H1 (cell line): ENCODE data around the gene PDCD7. TPM values are rescaled to one million over a fixed set of nuclear protein-coding genes. Genes with fewer than 3 reads are reported as not detected.
A peak's percentile ranks its signal among the peaks of the same experiment; 100 is the strongest.

Experiments
- CTCF ChIA-PET: fragments of 300-600 bp; sonication (Branson Sonifier 250); formaldehyde crosslinking; loops from one replicate; lab custom pipeline; 2021; ENCODE audit not compliant: partially characterized antibody; lab: Charles Lee
- POLR2A ChIA-PET: fragments of 300-600 bp; sonication (Branson Sonifier 250); formaldehyde crosslinking; loops from one replicate; lab custom pipeline; 2021; ENCODE audit warnings: inconsistent platforms; ENCODE audit not compliant: partially characterized antibody; lab: Charles Lee
- DNase-seq, 2 experiments: peaks; one replicate each; pipeline versions ENCODE4 v3.0.0 to v3.0.0-alpha.2; 2010 to 2022; ENCODE audit warnings: low spot score in 2 of 2, low read depth in 1 of 2, mixed read lengths in 1 of 2
- FAIRE-seq: peaks from 2 replicates; lab custom pipeline; 2011; peaks lifted over from hg19 to GRCh38; lab: Jason Lieb, UNC
- H2AFZ ChIP-seq: 2 replicates; pipeline ENCODE4 v1.8.1; 2012; ENCODE audit warnings: low read length, inconsistent platforms
- H2AK5ac ChIP-seq: 2 replicates; pipeline ENCODE4 v1.6.1; 2013; ENCODE audit warnings: low read depth, low read length
- H2BK120ac ChIP-seq: replicated peaks from 2 replicates; pipeline ENCODE3; 2013; ENCODE audit warnings: low read depth, low read length, inconsistent platforms
- H2BK12ac ChIP-seq: 2 replicates; pipeline ENCODE4 v1.6.1; 2013; ENCODE audit warnings: low read depth, low read length
- H2BK15ac ChIP-seq: 2 replicates; pipeline ENCODE4 v1.6.1; 2013; ENCODE audit warnings: low read length
- H2BK20ac ChIP-seq: 2 replicates; pipeline ENCODE4 v1.6.1; 2013; ENCODE audit warnings: low read length
- H2BK5ac ChIP-seq: 2 replicates; pipeline ENCODE4 v1.6.1; 2013; ENCODE audit warnings: low read depth, low read length
- H3K14ac ChIP-seq: 2 replicates; pipeline ENCODE4 v1.6.1; 2013; ENCODE audit warnings: inconsistent platforms; ENCODE audit not compliant: insufficient read length
- H3K18ac ChIP-seq: 2 replicates; pipeline ENCODE4 v1.6.1; 2013; ENCODE audit warnings: low read length; ENCODE audit errors: extremely low read depth
- H3K23ac ChIP-seq: 2 replicates; pipeline ENCODE4 v1.6.1; 2013; ENCODE audit warnings: inconsistent platforms; ENCODE audit not compliant: insufficient read length
- H3K23me2 ChIP-seq: 2 replicates; pipeline ENCODE4 v1.6.1; 2013; ENCODE audit warnings: low read depth, low read length
- H3K27ac ChIP-seq: 2 replicates; pipeline ENCODE4 v1.6.1; 2011; ENCODE audit warnings: low read depth, low read length, inconsistent platforms
- H3K27me3 ChIP-seq, 4 experiments: replicated peaks in 1 of 4; 1 replicate in 1 of 4; 2 replicates in 3 of 4; pipeline versions ENCODE4 v1.6.1 to v1.8.1; 2011 to 2013; ENCODE audit warnings: low read length in 3 of 4, mild to moderate bottlenecking in 3 of 4, inconsistent platforms in 2 of 4, mixed read lengths in 2 of 4, moderate library complexity in 1 of 4; ENCODE audit not compliant: control insufficient read depth in 3 of 4, insufficient read depth in 3 of 4; ENCODE audit errors: extremely low read depth in 1 of 4
- H3K36me3 ChIP-seq, 4 experiments: 2 replicates each; pipeline versions ENCODE4 v1.6.1 to v1.8.1; 2011 to 2013; ENCODE audit warnings: mild to moderate bottlenecking in 4 of 4, low read length in 3 of 4, moderate library complexity in 2 of 4, control low read depth in 1 of 4, inconsistent platforms in 1 of 4; ENCODE audit not compliant: insufficient read depth in 4 of 4, control insufficient read depth in 2 of 4
- H3K4ac ChIP-seq: replicated peaks from 2 replicates; pipeline ENCODE3; 2013; ENCODE audit warnings: low read length, low read depth, mixed read lengths, inconsistent platforms; ENCODE audit not compliant: insufficient read length
- H3K4me1 ChIP-seq, 4 experiments: replicated peaks in 1 of 4; 1 replicate in 1 of 4; 2 replicates in 3 of 4; pipeline versions ENCODE4 v1.6.1 to v1.8.1; 2011 to 2013; ENCODE audit warnings: low read length in 3 of 4, inconsistent platforms in 2 of 4, mixed read lengths in 1 of 4; ENCODE audit not compliant: insufficient read depth in 4 of 4, control insufficient read depth in 3 of 4
- H3K4me2 ChIP-seq, 2 experiments: 2 replicates each; pipeline versions ENCODE4 v1.6.1 to v1.8.1; 2011 to 2013; ENCODE audit warnings: low read depth in 2 of 2, low read length in 2 of 2, control low read depth in 1 of 2, inconsistent platforms in 1 of 2, mild to moderate bottlenecking in 1 of 2; ENCODE audit not compliant: insufficient read depth in 1 of 2
- H3K4me3 ChIP-seq, 4 experiments: fragments of 200-600, 300-600 bp in 1 of 4; sonication (generic), shearing (Covaris generic), sonication (Bioruptor Twin) in 1 of 4; 2 replicates each; pipeline versions ENCODE4 v1.5.1 to v1.8.1; 2011 to 2016; ENCODE audit warnings: low read length in 4 of 4, low read depth in 3 of 4, control low read depth in 2 of 4, inconsistent platforms in 2 of 4, mild to moderate bottlenecking in 2 of 4, mixed read lengths in 1 of 4, moderate library complexity in 1 of 4; ENCODE audit not compliant: insufficient read depth in 2 of 4; ENCODE audit errors: extremely low read depth in 1 of 4
- H3K56ac ChIP-seq: replicated peaks from 2 replicates; pipeline ENCODE3; 2013; ENCODE audit warnings: low read depth, mild to moderate bottlenecking, mixed read lengths, low read length, inconsistent platforms; ENCODE audit not compliant: insufficient read length
- H3K79me1 ChIP-seq: 2 replicates; pipeline ENCODE4 v1.6.1; 2013; ENCODE audit warnings: low read depth, low read length, control low read depth
- H3K79me2 ChIP-seq, 2 experiments: 2 replicates each; pipeline versions ENCODE4 v1.6.1 to v1.8.1; 2012 to 2013; ENCODE audit warnings: low read length in 2 of 2, mild to moderate bottlenecking in 2 of 2, inconsistent platforms in 1 of 2; ENCODE audit not compliant: insufficient read depth in 2 of 2, control insufficient read depth in 1 of 2
- H3K9ac ChIP-seq, 4 experiments: replicated peaks in 1 of 4; 1 replicate in 1 of 4; 2 replicates in 3 of 4; pipeline versions ENCODE4 v1.6.1 to v1.8.1; 2011 to 2013; ENCODE audit warnings: low read depth in 3 of 4, low read length in 3 of 4, control low read depth in 2 of 4, mild to moderate bottlenecking in 2 of 4, moderate library complexity in 2 of 4, inconsistent platforms in 1 of 4; ENCODE audit errors: extremely low read depth in 1 of 4
- H3K9me3 ChIP-seq, 2 experiments: 2 replicates each; pipeline versions ENCODE4 v1.6.1 to v1.8.1; 2012 to 2013; ENCODE audit warnings: mild to moderate bottlenecking in 2 of 2, moderate library complexity in 2 of 2, control low read depth in 1 of 2, inconsistent platforms in 1 of 2, low read depth in 1 of 2, low read length in 1 of 2, mixed read lengths in 1 of 2; ENCODE audit not compliant: insufficient read depth in 2 of 2
- H4K20me1 ChIP-seq, 2 experiments: replicated peaks in 1 of 2; 2 replicates each; pipeline versions ENCODE3 to v1.8.1; 2011 to 2013; ENCODE audit warnings: inconsistent platforms in 2 of 2, low read length in 2 of 2, mild to moderate bottlenecking in 1 of 2; ENCODE audit not compliant: insufficient read depth in 2 of 2, control insufficient read depth in 1 of 2
- H4K5ac ChIP-seq: 2 replicates; pipeline ENCODE4 v1.6.1; 2013; ENCODE audit warnings: low read length, low read depth, mixed read lengths, inconsistent platforms; ENCODE audit not compliant: insufficient read length
- H4K8ac ChIP-seq: 2 replicates; pipeline ENCODE4 v1.8.0; 2013; ENCODE audit warnings: mild to moderate bottlenecking, moderate library complexity, low read length, inconsistent platforms; ENCODE audit not compliant: insufficient read depth; ENCODE audit errors: extremely low read depth
- H4K91ac ChIP-seq: replicated peaks from 2 replicates; pipeline ENCODE3; 2013; ENCODE audit warnings: low read length, mixed read lengths, inconsistent platforms; ENCODE audit not compliant: insufficient read length
- CTCF ChIP-seq, 3 experiments: IDR thresholded peaks; 1 replicate in 2 of 3; 2 replicates in 1 of 3; pipeline versions ENCODE4 v1.5.1 to v1.6.1; 2011; ENCODE audit warnings: low read length in 3 of 3, mild to moderate bottlenecking in 3 of 3, inconsistent platforms in 2 of 3, low read depth in 1 of 3, moderate library complexity in 1 of 3; ENCODE audit not compliant: insufficient read depth in 1 of 3; ENCODE audit errors: control extremely low read depth in 1 of 3
- SP4 ChIP-seq: IDR thresholded peaks from 2 replicates; pipeline ENCODE4 v1.6.1; 2012; ENCODE audit warnings: low read length, inconsistent platforms
- WGBS, 2 experiments: shearing (Covaris generic) in 1 of 2; methylation state at CpG; one replicate each; pipeline versions ENCODE4 v1.1.6 to v1.1.7; 2013 to 2015; ENCODE audit warnings: low lambda C conversion rate in 2 of 2, mixed read lengths in 2 of 2, inconsistent platforms in 1 of 2, low coverage in 1 of 2, missing lambda C conversion rate in 1 of 2; ENCODE audit not compliant: insufficient replicate concordance in 2 of 2, insufficient coverage in 1 of 2, insufficient read length in 1 of 2; ENCODE audit errors: extremely low coverage in 1 of 2, missing lambda C conversion rate in 1 of 2; 5-methylcytosine and 5-hydroxymethylcytosine counted together
- polyA plus RNA-seq, 7 experiments: library from polyadenylated mRNA; depleted of rRNA in 3 of 7; stranded (reverse) in 5 of 7; unstranded in 2 of 7; fragments of >200 nt in 5 of 7; fragments of 200-250 nt in 2 of 7; gene quantifications; 1 replicate in 5 of 7; 2 replicates in 1 of 7; 4 replicates in 1 of 7; pipeline versions ENCODE4 v1.2.1 to v1.2.3, GENCODE V29; 2011 to 2013; ENCODE audit warnings: missing spikeins in 2 of 7, mixed read lengths in 2 of 7
- total RNA-seq: library from RNA; stranded (reverse); fragmentation: NEBNext Ultra II Directional; extraction: Animal tissue kit (Norgen Biotek cat#: 25700); gene quantifications from 2 replicates; pipeline ENCODE4 v1.2.1, GENCODE V29; 2021

Gene PDCD7
- total and polyA plus RNA-seq, 2 of the 8 experiments (the other 6 are each of a cell fraction or from before 2014, with no cell fraction given), result 11.5 to 25.6 TPM

GRCh38 chr15:65082303-65082953 lies 51.2 kb downstream of the PDCD7 start:
- no peaks in the 10 kb centered on the region; the same call in 1 of the 2 replicates for H3K23me2 ChIP-seq
- DNase-seq (no peak), FAIRE-seq (no peak)
- H3K9ac ChIP-seq, result no peak overlapping the region
- no peaks in the 10 kb centered on the region for H3K9me3 ChIP-seq
- no peak overlapping the region for H2BK15ac ChIP-seq
- no peak overlapping the region for H4K5ac ChIP-seq
- H2AFZ ChIP-seq, result 0 out of 2 replicates have a peak overlapping the region, but pooled peaks have one; percentile 12
- H4K20me1 ChIP-seq, result no peaks in the 10 kb centered on the region
- H3K56ac ChIP-seq, result no peak overlapping the region
- no peak overlapping the region for H3K4ac ChIP-seq
- H3K79me1 ChIP-seq, result no peaks in the 10 kb centered on the region
- peak overlapping the region; percentile 18 for H2BK120ac ChIP-seq
- TF ChIP-seq CTCF (IDR thresholded peaks at IDR 0.05; ENCODE audit: control extremely low read depth in 1 of 3, insufficient read depth in 1 of 3, low read depth in 1 of 3, low read length in 3 of 3), result peak in 1 of 3 experiments; percentile 0; a peak in 1 of 4 replicates
- TF ChIP-seq SP4, result no peak
- 42% methylated on average over 7 of the region's 7 CpGs; no CpG with 5 or more reads in 1 of the 2 experiments for WGBS, 2 experiments
- peaks cover 0 to 9% (median 8%) of the 10 kb centered on the region in 4 experiments; a peak in 5 of 7 replicates for H3K27me3 ChIP-seq
- peak overlapping the region; percentile 26 for H4K91ac ChIP-seq
- peak overlapping the region; percentile 31; the same call in 1 of the 2 replicates for H2BK5ac ChIP-seq
- no peak overlapping the region for H2AK5ac ChIP-seq
- ChIA-PET POLR2A (interaction anchor here (1.1 to 14.5 kb wide), 4 partner anchors 15 to 20 kb away, joined by 3 to 93 read pairs (median 6); partner anchors contain the start of gene RASL12), CTCF (interaction anchor here (0.9 to 32.9 kb wide), 9 partner anchors 7 to 401 kb away, joined by 3 to 1213 read pairs (median 43); partner anchors contain the start of genes KBTBD13, RASL12 and SLC51B)
- H3K14ac ChIP-seq, result no peak overlapping the region
- peak overlapping the region; percentile 7; the same call in 1 of the 2 replicates for H3K18ac ChIP-seq
- H3K79me2 ChIP-seq, result no peaks in the 10 kb centered on the region
- H3K4me1 ChIP-seq, result peaks cover 15 to 28% (median 20%) of the 10 kb centered on the region in 4 experiments
- H3K36me3 ChIP-seq, result no peaks in the 10 kb centered on the region
- no peak overlapping the region for H2BK20ac ChIP-seq
- H2BK12ac ChIP-seq, result peak overlapping the region; percentile 71; the same call in 1 of the 2 replicates
- peak overlapping the region in 1 of 4 experiments; percentile 34; a peak in 1 of 8 replicates for H3K4me3 ChIP-seq
- no peak overlapping the region for H3K23ac ChIP-seq
- no peak overlapping the region for H4K8ac ChIP-seq
- peak overlapping the region; percentile 49 to 60; a peak in 3 of 4 replicates for H3K4me2 ChIP-seq
- no peak overlapping the region for H3K27ac ChIP-seq
